Kidney (tissue), 14 donors: Measurements from ENCODE around the gene P4HTM. TPM values are rescaled to one million over a fixed set of nuclear protein-coding genes. Genes with fewer than 3 reads are reported as not detected.

Experiments used
- DNase-seq, 5 donors: peaks; one replicate each; pipeline ENCODE4 v3.0.0-alpha.2; 2013 to 2020
- FAIRE-seq: peaks from 2 replicates; lab custom pipeline; 2012; peaks lifted over from hg19 to GRCh38; lab: Jason Lieb, UNC
- H3K27ac ChIP-seq, 2 donors: one replicate each; pipeline ENCODE4 v1.7.0; 2013; ENCODE audit warnings: low read depth in 2 of 2, low read length in 2 of 2, inconsistent platforms in 1 of 2
- H3K27me3 ChIP-seq: one replicate; pipeline ENCODE4 v1.7.1; 2013; ENCODE audit warnings: low read length, inconsistent platforms; ENCODE audit not compliant: control insufficient read depth, insufficient read depth
- H3K36me3 ChIP-seq, 3 donors: one replicate each; pipeline versions ENCODE4 v1.7.0 to v1.7.1; 2013; ENCODE audit warnings: low read length in 3 of 3, control low read depth in 1 of 3, inconsistent platforms in 1 of 3; ENCODE audit not compliant: insufficient read depth in 3 of 3, control insufficient read depth in 2 of 3
- H3K4me1 ChIP-seq, 3 donors: one replicate each; pipeline versions ENCODE4 v1.7.0 to v1.7.1; 2013; ENCODE audit warnings: low read length in 3 of 3, inconsistent platforms in 1 of 3, low read depth in 1 of 3; ENCODE audit not compliant: control insufficient read depth in 2 of 3, insufficient read depth in 2 of 3
- H3K4me3 ChIP-seq, 3 donors: one replicate each; pipeline versions ENCODE4 v1.7.0 to v1.8.1; 2013; ENCODE audit warnings: low read length in 3 of 3, control low read depth in 1 of 3, inconsistent platforms in 1 of 3
- H3K9ac ChIP-seq, 3 donors: one replicate each; pipeline versions ENCODE4 v1.7.0 to v1.7.1; 2013; ENCODE audit warnings: low read length in 3 of 3, control low read depth in 1 of 3, inconsistent platforms in 1 of 3
- H3K9me3 ChIP-seq, 3 donors: one replicate each; pipeline versions ENCODE4 v1.7.0 to v1.7.1; 2013; ENCODE audit warnings: low read length in 3 of 3, control low read depth in 1 of 3, inconsistent platforms in 1 of 3; ENCODE audit not compliant: control insufficient read depth in 2 of 3, insufficient read depth in 1 of 3
- intact Hi-C: fragments of 100-400 bp; cut with DNase I; formaldehyde crosslinking; loops from one replicate; pipeline ENCODE4 v1.11.1; 2022
- polyA plus RNA-seq: library from polyadenylated mRNA; stranded (reverse); fragments of 350-450 nt; fragmentation: Illumina TruSeq; extraction: RNeasy Lipid Tissue Mini Kit (QIAGEN cat#74804); gene quantifications from one replicate; pipeline ENCODE4 v1.2.3, GENCODE V29; 2014; ENCODE audit warnings: low read depth, low replicate concordance; ENCODE audit not compliant: insufficient read depth
- total RNA-seq: library from RNA; stranded (reverse); fragmentation: NEBNext Ultra II Directional; extraction: Animal tissue kit (Norgen Biotek cat#: 25700); gene quantifications from one replicate; pipeline ENCODE4 v1.2.1, GENCODE V29; 2021
- TF ChIP-seq, protein P1 (sequence below): IDR thresholded peaks from 3 replicates; pipeline ENCODE4 v1.5.1; 2012; ENCODE audit warnings: mild to moderate bottlenecking, moderate library complexity, borderline replicate concordance; ENCODE audit not compliant: insufficient read depth; ENCODE audit errors: extremely low read depth
- donor health status: control.
- donor health status: control.
- donor health status: control.
- donor health status: control.
- donor health status: control.
- donor health status: DM: yes; HTN: yes; CAD: no.
- donor health status: Normal renal cell carcinoma (clear cell type).

Gene P4HTM
- total and polyA plus RNA-seq, 2 donors from 2014 or later, result 63.7 to 72.6 TPM

DNA sequence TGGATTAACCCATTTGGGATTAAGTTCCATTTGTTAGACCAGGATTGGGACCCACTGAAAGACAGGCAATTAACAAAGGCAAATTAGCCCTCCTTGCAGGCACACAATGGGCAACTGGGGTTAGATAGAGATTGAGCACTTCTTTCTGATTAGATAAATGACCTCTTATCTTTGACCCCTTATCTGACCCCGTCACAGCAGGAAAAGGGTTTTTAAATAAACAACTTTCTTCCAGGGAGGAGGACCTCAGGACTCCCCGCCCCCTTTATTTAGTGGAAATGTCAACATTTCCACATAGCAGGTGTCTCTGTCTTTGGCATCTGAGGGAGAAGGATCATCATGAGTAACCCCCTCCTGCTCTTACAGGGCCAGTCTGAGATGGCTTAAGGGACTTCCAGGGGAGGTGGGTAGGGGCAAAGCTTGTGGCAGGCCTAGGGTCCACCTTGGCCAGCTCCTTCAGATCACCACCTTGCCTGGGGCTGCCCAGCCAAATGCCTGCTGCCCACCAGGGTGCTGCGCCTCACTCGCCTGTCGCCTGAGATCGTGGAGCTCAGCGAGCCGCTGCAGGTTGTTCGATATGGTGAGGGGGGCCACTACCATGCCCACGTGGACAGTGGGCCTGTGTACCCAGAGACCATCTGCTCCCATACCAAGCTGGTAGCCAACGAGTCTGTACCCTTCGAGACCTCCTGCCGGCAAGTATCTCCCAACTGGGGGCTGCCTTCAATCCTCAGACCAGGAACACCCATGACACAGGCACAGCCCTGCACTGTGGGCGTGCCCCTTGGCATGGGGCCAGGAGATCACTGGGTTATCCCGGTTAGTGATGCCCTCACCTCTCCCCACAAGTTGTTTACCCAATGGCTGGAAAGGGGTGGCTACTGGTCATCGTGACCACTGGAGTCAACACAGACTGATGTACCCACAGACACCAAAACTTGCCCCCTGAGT is 14.6 kb downstream of the P4HTM start:
- TF ChIP-seq, protein P1, sequence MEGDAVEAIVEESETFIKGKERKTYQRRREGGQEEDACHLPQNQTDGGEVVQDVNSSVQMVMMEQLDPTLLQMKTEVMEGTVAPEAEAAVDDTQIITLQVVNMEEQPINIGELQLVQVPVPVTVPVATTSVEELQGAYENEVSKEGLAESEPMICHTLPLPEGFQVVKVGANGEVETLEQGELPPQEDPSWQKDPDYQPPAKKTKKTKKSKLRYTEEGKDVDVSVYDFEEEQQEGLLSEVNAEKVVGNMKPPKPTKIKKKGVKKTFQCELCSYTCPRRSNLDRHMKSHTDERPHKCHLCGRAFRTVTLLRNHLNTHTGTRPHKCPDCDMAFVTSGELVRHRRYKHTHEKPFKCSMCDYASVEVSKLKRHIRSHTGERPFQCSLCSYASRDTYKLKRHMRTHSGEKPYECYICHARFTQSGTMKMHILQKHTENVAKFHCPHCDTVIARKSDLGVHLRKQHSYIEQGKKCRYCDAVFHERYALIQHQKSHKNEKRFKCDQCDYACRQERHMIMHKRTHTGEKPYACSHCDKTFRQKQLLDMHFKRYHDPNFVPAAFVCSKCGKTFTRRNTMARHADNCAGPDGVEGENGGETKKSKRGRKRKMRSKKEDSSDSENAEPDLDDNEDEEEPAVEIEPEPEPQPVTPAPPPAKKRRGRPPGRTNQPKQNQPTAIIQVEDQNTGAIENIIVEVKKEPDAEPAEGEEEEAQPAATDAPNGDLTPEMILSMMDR, result no peak
- H3K4me1 ChIP-seq, result peaks cover 0 to 13% (median 9%) of the 10 kb centered on the region in 3 donors
- no peak overlapping the region for H3K9ac ChIP-seq
- peaks cover 0 to 12% (median 0%) of the 10 kb centered on the region in 3 donors for H3K36me3 ChIP-seq
- no peak for FAIRE-seq
- H3K27me3 ChIP-seq, result no peaks in the 10 kb centered on the region
- no peak overlapping the region for H3K27ac ChIP-seq
- intact Hi-C loops, result no loop called here
- H3K9me3 ChIP-seq, result no peaks in the 10 kb centered on the region
- H3K4me3 ChIP-seq, result no peak overlapping the region
- DNase-seq, result peak in 2 of 5 donors; percentile 57 to 74

DNA sequence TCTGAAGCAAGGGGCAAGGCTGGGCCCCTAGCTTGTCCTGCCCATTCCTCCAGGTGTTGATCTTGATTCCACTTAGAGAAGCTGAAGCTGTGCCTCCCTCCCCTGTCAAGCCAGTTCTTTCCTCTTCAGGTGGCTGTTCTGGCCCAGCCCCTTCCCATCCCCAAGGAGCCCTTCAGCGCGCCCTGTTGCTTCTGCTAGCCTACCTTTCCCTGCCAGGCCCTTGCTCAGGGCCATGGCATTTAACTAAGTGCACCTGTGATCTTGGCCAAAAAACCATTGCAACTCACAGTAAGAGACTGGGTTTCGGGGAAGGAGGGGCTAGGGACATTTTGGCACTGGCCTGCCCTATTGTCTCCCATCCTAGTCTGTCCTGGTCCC is 15.3 kb downstream of the P4HTM start:
- no peak overlapping the region for H3K4me3 ChIP-seq
- intact Hi-C loops, result no loop called here
- H3K36me3 ChIP-seq, result peaks cover 0 to 12% (median 0%) of the 10 kb centered on the region in 3 donors
- TF ChIP-seq, protein P1, result no peak
- DNase-seq (no peak), FAIRE-seq (no peak)
- H3K27me3 ChIP-seq, result no peaks in the 10 kb centered on the region
- peaks cover 0 to 13% (median 9%) of the 10 kb centered on the region in 3 donors for H3K4me1 ChIP-seq
- H3K9ac ChIP-seq, result no peak overlapping the region
- no peak overlapping the region for H3K27ac ChIP-seq
- no peaks in the 10 kb centered on the region for H3K9me3 ChIP-seq

DNA sequence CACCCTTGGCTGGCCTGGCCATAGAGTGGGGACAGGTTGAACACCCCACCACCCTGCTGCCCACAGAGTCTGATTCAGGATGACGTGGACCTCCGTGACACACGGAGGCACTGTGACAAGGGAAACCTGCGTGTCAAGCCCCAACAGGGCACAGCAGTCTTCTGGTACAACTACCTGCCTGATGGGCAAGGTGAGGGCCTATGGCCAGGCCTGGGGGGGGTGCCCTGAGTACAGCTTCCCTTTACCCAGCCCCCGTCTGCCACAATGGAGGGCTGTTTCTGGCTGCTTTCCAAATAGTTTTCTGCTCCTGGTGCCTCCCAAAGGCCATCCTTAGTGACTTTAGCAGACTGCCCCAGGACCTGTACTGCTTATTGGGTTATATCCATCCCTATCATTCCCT is 16.0 kb downstream of the P4HTM start:
- TF ChIP-seq, protein P1, result no peak
- H3K9me3 ChIP-seq, result no peaks in the 10 kb centered on the region
- H3K4me3 ChIP-seq, result peak overlapping the region; percentile 24 to 92 (median 82)
- H3K27me3 ChIP-seq, result no peaks in the 10 kb centered on the region
- peaks cover 0 to 13% (median 9%) of the 10 kb centered on the region in 3 donors for H3K4me1 ChIP-seq
- peak overlapping the region; percentile 96 to 99 for H3K27ac ChIP-seq
- peak in 2 of 5 donors; percentile 55 to 73 for DNase-seq
- no peak for FAIRE-seq
- peaks cover 0 to 12% (median 0%) of the 10 kb centered on the region in 3 donors for H3K36me3 ChIP-seq
- H3K9ac ChIP-seq, result peak overlapping the region in 1 of 3 donors; percentile 99
- intact Hi-C loops, result no loop called here
